ENCODE data around the gene NBPF1.
"Not testable (repeated sequence)": the region's sequence is repeated elsewhere in the genome, so short reads cannot be mapped to it uniquely, and the experiment has no call there.

NBPF1 gene

DNA sequence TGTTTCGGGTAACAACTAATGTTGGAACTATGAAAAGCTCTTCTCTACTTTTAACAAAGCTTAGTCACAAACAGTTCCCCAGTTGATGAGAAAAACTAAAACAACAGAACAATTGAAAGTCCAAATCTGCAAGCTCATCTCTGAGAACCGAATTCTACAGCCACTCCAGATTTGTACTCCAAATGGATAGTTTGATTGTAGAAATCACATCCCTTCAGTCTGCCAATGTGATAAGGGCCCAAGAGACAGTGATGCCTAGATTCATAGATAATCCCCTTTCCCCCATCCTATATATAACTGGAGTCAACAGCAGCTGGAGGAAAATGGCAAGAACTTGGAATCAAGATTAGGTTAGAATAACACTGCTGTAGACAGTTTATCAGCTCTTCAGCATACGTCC, 85.0 kb downstream of the NBPF1 start:
- DNase-seq (ENCODE audit: low read depth); H3K4me3 ChIP-seq (ENCODE audit: control insufficient read depth, low read depth, low read length): not testable (repeated sequence)

DNA sequence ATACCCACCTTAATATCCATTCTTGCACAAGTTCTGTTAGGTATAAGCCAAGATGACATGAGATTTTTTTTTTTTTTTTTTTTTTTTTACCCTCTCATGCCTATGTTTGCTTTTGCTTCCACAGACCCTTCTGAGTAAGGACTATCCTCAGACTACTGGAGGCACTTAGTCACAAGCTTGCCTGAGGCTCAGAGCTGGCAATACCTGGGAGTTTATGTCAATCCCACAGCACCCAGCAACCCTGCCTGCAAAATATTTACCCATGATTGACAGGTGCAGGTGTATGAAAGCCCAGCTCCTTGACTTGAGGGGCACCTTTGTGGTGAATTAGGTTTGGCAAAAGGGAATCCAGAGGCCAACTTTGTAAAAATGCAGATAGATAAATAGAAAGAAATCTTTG, 87.6 kb downstream of the NBPF1 start:
- H3K4me3 ChIP-seq (ENCODE audit: control insufficient read depth, low read depth, low read length); DNase-seq (ENCODE audit: low read depth): not testable (repeated sequence)

DNA sequence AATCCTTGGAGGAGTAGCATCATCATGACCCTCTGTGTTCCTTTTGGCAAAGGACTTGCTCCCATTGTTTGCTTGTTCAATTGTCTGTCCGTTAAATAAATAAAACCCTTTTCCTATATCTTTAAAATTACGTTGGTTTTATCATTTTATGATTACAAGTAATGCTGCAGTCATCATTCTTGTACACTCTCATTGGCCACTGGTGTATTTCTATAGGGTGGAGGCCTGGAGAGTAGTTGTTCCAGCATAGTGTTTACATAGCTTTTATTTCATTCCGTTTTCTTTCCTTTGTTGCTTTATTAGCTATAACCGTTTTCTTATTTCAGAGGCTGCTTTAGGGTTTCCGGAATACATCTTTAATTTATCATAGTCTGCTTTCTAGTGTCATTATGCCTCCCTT, 91.7 kb downstream of the NBPF1 start:
- DNase-seq (ENCODE audit: low read depth); H3K4me3 ChIP-seq (ENCODE audit: control insufficient read depth, low read depth, low read length): not testable (repeated sequence)

DNA sequence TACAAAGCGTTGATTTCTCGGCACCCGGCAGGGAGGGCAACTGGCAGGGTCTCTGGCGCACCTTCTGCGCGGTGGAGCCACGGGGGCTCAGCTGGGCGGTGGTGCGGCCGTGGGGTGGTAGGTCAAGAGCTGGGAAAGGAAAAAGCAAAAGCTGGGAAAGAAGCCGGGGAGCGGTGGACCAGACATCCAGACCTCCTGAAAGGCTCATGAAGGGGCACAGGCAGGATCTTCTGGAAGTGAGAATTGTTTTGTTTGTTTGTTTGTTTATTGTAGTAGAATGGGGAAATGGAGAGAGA, 92.1 kb downstream of the NBPF1 start:
- H3K4me3 ChIP-seq (ENCODE audit: control insufficient read depth, low read depth, low read length) = peak overlapping the region; percentile 49
- TF ChIP-seq, protein P1, sequence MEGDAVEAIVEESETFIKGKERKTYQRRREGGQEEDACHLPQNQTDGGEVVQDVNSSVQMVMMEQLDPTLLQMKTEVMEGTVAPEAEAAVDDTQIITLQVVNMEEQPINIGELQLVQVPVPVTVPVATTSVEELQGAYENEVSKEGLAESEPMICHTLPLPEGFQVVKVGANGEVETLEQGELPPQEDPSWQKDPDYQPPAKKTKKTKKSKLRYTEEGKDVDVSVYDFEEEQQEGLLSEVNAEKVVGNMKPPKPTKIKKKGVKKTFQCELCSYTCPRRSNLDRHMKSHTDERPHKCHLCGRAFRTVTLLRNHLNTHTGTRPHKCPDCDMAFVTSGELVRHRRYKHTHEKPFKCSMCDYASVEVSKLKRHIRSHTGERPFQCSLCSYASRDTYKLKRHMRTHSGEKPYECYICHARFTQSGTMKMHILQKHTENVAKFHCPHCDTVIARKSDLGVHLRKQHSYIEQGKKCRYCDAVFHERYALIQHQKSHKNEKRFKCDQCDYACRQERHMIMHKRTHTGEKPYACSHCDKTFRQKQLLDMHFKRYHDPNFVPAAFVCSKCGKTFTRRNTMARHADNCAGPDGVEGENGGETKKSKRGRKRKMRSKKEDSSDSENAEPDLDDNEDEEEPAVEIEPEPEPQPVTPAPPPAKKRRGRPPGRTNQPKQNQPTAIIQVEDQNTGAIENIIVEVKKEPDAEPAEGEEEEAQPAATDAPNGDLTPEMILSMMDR (conservative IDR thresholded peaks at IDR 0.05; ENCODE audit: control insufficient read depth, insufficient read depth, low read depth, low read length) = no peak
- DNase-seq (ENCODE audit: low read depth) = no peak

DNA sequence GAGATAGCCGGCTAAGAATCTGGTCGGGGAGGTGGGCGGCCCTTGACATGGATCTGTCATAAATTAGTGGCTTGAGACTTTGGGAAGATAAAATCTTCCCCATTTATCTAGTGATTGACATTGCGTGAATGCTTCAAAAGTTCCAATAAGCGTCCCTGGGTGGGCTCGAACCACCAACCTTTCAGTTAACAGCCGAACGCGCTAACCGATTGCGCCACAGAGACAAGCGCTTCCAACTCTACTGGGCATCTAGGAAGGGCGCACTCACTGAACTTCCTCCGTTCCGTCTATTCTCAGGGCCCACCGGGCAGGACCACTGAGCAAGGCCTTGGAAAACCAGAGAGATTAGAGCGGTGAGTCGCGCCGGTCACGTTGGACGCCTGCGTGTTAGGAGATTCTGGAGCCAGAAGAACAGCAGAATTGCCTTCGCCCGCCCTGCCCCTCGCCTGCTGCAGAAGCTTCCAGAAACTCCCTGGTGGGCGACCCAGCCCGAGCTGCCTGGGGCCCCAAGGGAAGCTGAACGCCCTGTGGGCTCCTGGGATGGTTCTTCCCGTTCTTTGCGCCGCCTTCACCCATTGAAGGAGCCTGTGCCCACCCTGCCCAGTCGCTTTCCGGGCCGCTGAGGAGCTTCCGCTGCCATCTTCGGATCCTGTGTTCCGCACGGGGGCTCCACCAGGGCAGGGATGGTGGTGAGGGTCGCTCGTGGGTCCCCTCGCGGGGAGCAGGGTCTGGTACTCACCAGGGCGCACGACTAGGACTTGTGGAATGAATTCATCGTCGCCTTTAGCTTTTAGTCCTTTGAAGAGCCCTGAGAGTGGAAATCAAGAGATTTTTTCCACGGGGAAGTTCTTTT, 92.7 kb downstream of the NBPF1 start:
- peak overlapping the region; percentile 49 for H3K4me3 ChIP-seq (ENCODE audit: control insufficient read depth, low read depth, low read length)
- DNase-seq (ENCODE audit: low read depth) = peak; percentile 58

DNA sequence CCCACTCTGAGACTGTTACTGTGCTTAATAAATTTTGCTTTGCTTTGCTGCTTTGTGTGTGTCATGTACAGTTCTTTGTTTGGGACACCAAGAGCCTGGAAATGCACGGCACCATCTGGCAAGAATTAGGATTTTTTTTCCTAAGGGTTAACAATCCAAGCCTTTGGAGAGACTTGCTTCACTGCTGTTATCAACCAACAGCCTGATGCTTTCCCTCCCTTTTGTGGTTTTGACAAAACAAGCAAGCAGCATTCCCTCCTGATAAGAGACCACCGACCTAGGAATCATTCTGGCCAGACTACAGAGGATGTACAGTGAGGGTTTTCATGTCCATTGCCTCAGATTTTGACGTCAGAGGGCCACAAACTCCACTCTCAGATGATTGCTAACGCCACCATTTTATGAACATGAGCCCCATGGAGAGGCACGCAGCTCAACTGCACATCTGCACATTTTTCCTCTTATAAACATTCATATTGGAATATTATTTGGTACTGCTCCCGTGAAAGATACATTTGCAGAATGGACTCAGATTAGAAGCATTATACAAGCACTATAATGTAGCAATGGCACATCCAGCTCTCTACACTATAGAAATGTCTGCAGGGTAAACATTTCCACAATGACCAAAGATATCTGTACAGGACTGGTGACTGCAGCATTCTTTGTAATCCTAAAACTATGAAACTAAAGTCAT, 94.0 kb downstream of the NBPF1 start:
- not testable (repeated sequence) for DNase-seq (ENCODE audit: low read depth); H3K4me3 ChIP-seq (ENCODE audit: control insufficient read depth, low read depth, low read length)

DNA sequence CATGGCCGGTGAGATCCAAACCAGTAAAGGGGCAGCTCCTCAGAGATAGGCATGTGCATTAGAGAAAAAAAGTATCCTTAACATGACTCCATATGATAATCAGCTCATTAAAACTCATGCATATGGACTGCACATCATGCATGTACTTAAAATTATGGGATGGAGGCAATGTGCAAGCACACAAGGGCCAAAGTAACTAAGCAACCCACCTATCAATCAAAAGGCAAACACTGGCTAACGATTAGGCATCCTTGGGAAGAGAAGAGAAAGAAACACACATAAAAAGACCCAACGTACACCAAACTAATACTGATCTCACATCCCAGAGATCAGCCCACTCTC, 94.5 kb downstream of the NBPF1 start:
- not testable (repeated sequence) for DNase-seq (ENCODE audit: low read depth)

DNA sequence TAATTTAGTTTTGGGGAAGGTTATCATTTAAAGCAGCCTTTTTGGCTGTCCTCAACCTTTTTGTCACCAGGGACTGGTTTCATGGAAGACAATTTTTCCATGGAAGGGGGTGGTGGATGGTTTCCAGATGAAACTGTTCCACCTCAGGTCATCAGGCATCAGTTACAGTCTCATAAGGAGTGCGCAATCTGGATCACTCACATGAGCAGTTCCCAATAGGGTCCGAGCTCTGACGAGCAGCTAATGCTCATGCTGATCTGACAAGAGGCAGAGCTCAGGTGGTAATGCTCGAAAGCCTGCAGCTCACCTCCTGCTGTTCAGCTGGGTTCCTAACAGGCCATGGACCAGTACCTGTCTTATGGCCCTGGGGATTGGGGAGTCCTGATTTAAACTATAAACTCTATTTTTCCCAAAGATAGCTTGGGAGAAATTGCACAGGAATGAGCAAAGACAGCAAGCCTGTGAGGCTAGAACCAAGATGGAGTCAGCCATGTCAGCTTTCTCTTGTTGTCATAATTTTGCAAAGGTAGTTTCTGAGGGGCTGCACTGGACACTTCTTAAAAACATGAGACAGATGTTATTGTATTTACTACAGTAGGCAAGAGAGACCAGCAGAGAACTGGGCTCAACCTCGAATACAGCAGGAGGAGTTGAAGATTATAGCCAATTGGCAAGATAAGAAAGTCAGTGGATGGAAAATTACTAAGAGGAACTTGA, 96.5 kb downstream of the NBPF1 start:
- H3K4me3 ChIP-seq (ENCODE audit: control insufficient read depth, low read depth, low read length); DNase-seq (ENCODE audit: low read depth): not testable (repeated sequence)

More for the DNA sequence above, 94.5 kb downstream of the NBPF1 start:
- not testable (repeated sequence) for H3K4me3 ChIP-seq (ENCODE audit: control insufficient read depth, low read depth, low read length)

DNA sequence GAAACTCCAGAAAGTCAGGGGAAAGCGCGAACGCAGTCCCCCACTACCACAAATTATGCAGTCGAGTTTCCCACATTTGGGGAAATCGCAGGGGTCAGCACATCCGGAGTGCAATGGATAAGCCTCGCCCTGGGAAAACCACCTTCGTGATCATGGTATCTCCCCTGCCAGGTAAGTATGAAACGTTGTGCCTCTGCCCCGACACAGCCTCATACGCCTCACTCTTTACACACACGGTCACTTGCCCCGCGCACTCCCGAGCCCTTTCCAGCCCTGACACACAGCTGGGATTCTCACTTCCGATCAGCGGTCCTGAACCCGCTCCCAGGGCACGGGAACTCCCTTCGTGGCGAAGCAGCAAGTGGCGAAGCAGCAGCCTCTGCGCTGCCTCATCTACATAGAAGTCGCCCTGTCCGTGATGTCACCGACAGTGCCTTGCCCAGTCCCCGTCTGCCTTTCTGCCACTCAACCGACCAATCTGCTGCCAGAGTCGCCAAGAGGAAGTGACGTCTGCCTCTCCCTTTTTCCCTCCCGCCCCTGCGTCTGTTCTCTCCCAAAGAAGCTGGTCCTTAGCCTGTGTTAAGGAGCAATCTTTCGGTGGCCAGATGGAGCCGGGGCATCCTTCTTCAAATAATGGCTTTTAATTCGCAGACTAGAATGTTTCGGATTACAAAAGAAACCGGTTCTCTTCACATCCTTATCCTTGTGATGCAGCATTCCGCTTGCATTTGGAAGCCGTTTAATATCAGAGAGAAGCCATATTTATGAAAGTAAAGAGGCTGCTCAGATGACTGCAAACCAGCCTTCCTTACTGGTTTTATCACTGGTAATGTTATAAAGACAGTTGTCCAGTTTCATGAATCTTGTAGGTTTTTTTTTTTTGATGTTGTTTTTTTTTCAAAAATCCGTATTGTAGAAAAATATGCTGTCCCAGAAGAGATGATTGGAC, 99.0 kb downstream of the NBPF1 start, which contains the start of gene RNU1-1:
TSS of gene RNU1-1 (minus strand) at position 179 of the 949 bp plus-strand sequence.
- DNase-seq (ENCODE audit: low read depth) = peak; percentile 91
- H3K4me3 ChIP-seq (ENCODE audit: control insufficient read depth, low read depth, low read length) = peak within 1 kb of the TSS; percentile 45

DNA sequence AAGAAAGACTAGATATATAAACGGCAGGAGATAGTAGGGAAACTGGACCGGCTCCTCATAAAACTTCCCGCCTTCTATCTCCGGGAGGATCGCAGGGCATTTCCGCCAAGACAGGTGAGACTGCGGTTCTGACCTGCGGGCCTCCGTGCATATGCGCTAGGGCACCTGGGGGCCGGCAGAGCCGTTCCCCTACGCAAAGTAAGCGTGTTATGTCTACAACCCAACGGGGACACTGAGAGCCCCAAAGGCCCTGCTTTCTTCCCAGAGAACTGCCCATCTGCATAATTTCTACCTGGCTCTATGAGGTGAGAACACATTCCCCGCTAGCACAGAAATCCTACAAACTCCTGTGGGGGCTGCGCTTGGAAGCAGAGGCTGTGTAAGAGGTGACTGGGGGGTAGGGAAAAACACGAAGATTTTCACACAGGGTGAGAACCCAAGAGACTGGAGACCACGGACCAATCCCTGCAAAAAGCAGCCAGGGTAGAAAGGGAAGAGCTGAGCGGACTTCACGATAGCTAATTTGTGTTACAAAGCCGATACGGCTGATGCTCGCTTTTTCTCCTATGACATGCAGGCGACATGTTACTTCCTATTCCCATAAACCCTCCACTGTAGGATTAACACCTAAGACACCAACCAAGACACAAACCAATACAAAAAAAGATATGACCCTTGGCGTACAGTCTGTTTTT, 99.8 kb downstream of the NBPF1 start:
- peak; percentile 99 for DNase-seq (ENCODE audit: low read depth)
- peak overlapping the region; percentile 10 for H3K4me3 ChIP-seq (ENCODE audit: control insufficient read depth, low read depth, low read length)

DNA sequence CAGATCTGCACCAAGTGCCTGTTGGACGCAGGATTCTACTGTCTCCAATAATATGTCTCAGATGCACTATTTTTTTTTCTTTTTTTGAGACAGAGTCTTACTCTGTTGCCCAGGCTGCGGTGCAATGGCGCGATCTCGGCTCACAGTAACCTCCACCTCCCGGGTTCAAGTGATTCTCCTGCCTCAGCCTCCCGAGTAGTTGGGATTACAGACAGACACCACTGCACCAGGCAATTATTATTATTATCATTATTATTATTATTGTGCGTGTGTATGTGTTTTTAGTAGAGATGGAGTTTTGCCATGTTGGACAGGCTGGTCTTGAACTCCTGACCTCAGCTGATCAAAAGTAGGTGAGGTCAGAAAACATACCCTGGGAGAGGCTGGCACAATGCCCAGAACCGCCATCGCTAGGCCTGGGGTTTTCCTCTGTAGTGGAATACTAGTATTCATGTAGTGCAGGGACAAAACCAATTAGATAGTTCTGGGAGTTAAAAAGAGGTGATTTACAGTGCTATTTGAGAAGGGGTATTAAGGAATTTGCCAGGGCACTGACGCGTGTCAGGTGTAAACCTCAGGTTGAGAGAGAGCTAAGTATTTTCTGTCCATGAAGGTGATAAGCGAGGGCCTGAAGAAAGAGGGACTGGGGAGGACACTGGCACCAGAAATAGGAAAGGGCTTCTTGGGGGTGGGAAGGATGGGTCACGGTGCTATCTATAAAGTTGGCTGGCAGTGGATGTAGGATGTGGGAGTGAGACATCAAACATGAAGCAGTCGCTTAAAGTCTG, 100.5 kb downstream of the NBPF1 start:
- DNase-seq (ENCODE audit: low read depth) = not testable (repeated sequence)

More for the DNA sequence above, 100.5 kb downstream of the NBPF1 start:
- not testable (repeated sequence) for H3K4me3 ChIP-seq (ENCODE audit: control insufficient read depth, low read depth, low read length)

Measured in fibroblast of mammary gland (primary cell).